Measurements from ENCODE around the gene UNC13D. TPM values are rescaled to one million over a fixed set of nuclear protein-coding genes. Genes with fewer than 3 reads are reported as not detected.

Gene UNC13D
- total and polyA plus RNA-seq, 7 donors = 1.7 to 12.8 (median 5.1) TPM

- Histone ChIP-seq H3K36me3 (ENCODE audit: insufficient read depth in 1 of 2, low read depth in 1 of 2) (peaks cover 0 to 53% of the 10 kb centered on the region in 2 donors), H3K4me1 (peaks cover 9% of the 10 kb centered on the region), H3K27ac (peak overlapping the region; percentile 67), H3K27me3 (ENCODE audit: insufficient read depth in 3 of 3, low read length in 2 of 3) (no peaks in the 10 kb centered on the region), H3K9me3 (no peaks in the 10 kb centered on the region), H3K4me3 (peak overlapping the region; percentile 49)
- DNase-seq (peak; percentile 80 to 89), ATAC-seq (peak; percentile 73 to 85 (median 79))
- 7 to 11% (median 11%) methylated on average over 17 to 21 of the region's 21 CpGs for WGBS, 3 donors
- TF ChIP-seq, protein P1, sequence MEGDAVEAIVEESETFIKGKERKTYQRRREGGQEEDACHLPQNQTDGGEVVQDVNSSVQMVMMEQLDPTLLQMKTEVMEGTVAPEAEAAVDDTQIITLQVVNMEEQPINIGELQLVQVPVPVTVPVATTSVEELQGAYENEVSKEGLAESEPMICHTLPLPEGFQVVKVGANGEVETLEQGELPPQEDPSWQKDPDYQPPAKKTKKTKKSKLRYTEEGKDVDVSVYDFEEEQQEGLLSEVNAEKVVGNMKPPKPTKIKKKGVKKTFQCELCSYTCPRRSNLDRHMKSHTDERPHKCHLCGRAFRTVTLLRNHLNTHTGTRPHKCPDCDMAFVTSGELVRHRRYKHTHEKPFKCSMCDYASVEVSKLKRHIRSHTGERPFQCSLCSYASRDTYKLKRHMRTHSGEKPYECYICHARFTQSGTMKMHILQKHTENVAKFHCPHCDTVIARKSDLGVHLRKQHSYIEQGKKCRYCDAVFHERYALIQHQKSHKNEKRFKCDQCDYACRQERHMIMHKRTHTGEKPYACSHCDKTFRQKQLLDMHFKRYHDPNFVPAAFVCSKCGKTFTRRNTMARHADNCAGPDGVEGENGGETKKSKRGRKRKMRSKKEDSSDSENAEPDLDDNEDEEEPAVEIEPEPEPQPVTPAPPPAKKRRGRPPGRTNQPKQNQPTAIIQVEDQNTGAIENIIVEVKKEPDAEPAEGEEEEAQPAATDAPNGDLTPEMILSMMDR (IDR thresholded peaks at IDR 0.05) = peak; percentile 64
- intact Hi-C loops (cut with DNase I) = loop anchor here (5.0 kb wide), 1 partner anchor 40 kb away; no protein-coding TSS in a partner anchor
These were observed 16.7 kb downstream of the UNC13D start for GRCh38 chr17:75827308-75828075.

GRCh38 chr17:75826561-75827307 is 17.5 kb downstream of the UNC13D start:
- TF ChIP-seq, protein P1 (IDR thresholded peaks at IDR 0.05) = no peak
- no peak for DNase-seq
- Histone ChIP-seq H3K4me3 (peak overlapping the region; percentile 49), H3K27ac (peak overlapping the region; percentile 67), H3K36me3 (ENCODE audit: insufficient read depth in 1 of 2, low read depth in 1 of 2) (peaks cover 0 to 56% of the 10 kb centered on the region in 2 donors), H3K27me3 (ENCODE audit: insufficient read depth in 3 of 3, low read length in 2 of 3) (no peaks in the 10 kb centered on the region), H3K4me1 (peaks cover 9% of the 10 kb centered on the region), H3K9me3 (no peaks in the 10 kb centered on the region)
- WGBS, 3 donors = 49 to 59% (median 50%) methylated on average over 14 of the region's 14 CpGs
- ATAC-seq = peak in 2 of 4 donors; percentile 10 to 17
- intact Hi-C loops (cut with DNase I) = loop anchor here (5.0 kb wide), 1 partner anchor 39 kb away; no protein-coding TSS in a partner anchor

- no peak for ATAC-seq
- Histone ChIP-seq H3K4me1 (peaks cover 9% of the 10 kb centered on the region), H3K4me3 (no peak overlapping the region), H3K27me3 (ENCODE audit: insufficient read depth in 3 of 3, low read length in 2 of 3) (no peaks in the 10 kb centered on the region), H3K36me3 (ENCODE audit: insufficient read depth in 1 of 2, low read depth in 1 of 2) (peaks cover 0 to 58% of the 10 kb centered on the region in 2 donors), H3K9me3 (no peaks in the 10 kb centered on the region), H3K27ac (no peak overlapping the region)
- no peak for DNase-seq
- 90 to 93% (median 92%) methylated on average over 11 to 12 of the region's 12 CpGs for WGBS, 3 donors
- TF ChIP-seq, protein P1 (IDR thresholded peaks at IDR 0.05) = no peak
- intact Hi-C loops (cut with DNase I) = loop anchor here (5.0 kb wide), 1 partner anchor 39 kb away; no protein-coding TSS in a partner anchor
These were observed 18.3 kb downstream of the UNC13D start for GRCh38 chr17:75825748-75826370.

GRCh38 chr17:75825149-75825552 is 19.1 kb downstream of the UNC13D start:
- TF ChIP-seq, protein P1 (IDR thresholded peaks at IDR 0.05) = no peak
- Histone ChIP-seq H3K27me3 (ENCODE audit: insufficient read depth in 3 of 3, low read length in 2 of 3) (no peaks in the 10 kb centered on the region), H3K9me3 (no peaks in the 10 kb centered on the region), H3K4me3 (no peak overlapping the region), H3K36me3 (ENCODE audit: insufficient read depth in 1 of 2, low read depth in 1 of 2) (peaks cover 3 to 62% of the 10 kb centered on the region in 2 donors), H3K4me1 (peaks cover 9% of the 10 kb centered on the region), H3K27ac (peak overlapping the region; percentile 10)
- WGBS, 3 donors = 76 to 85% (median 85%) methylated on average over 11 to 13 of the region's 13 CpGs
- ATAC-seq = no peak
- no peak for DNase-seq
- intact Hi-C loops (cut with DNase I) = loop anchor here (5.0 kb wide), 1 partner anchor 38 kb away; no protein-coding TSS in a partner anchor
